HG03378 (cell line): Measurements from ENCODE around the gene FEV.

Experiments
- ATAC-seq: cut with Tn5 transposase; IDR thresholded peaks from one replicate; pipeline ENCODE4 v1.9.1; 2021; ENCODE audit warnings: mild to moderate bottlenecking, moderate library complexity; ENCODE audit not compliant: unreplicated experiment

Gene FEV

GRCh38 chr2:218993345-218994315 is 8.6 kb upstream of the FEV start, which contains the start of gene CRYBA2:
TSS of gene CRYBA2 (minus strand) at chr2:218993422. CDS start at chr2:218993176, 246 bp downstream.
- ATAC-seq, result no peak

- no peak for ATAC-seq
Observed at GRCh38 chr2:218992703-218993344, 7.8 kb upstream of the FEV start.

DNA sequence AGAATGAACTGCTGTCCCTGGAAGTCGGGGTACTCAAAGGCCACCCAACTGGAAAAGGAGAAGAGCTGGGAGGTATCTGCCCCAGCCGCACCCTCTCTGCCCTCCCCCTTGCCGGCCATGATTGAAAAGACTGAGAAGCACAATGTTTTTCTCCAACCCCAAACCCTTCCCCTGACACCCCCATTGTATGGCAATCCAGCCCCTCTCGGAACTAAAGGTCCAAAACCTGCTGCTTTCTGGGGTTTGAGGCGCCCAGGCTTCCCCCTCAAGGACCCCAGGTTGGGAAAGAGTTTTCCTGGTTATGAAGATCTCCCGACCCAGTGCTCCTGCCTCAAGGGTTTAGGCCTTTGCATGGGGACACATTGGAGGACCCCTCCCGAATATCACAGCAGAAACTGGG is 7.2 kb upstream of the FEV start:
- no peak for ATAC-seq

DNA sequence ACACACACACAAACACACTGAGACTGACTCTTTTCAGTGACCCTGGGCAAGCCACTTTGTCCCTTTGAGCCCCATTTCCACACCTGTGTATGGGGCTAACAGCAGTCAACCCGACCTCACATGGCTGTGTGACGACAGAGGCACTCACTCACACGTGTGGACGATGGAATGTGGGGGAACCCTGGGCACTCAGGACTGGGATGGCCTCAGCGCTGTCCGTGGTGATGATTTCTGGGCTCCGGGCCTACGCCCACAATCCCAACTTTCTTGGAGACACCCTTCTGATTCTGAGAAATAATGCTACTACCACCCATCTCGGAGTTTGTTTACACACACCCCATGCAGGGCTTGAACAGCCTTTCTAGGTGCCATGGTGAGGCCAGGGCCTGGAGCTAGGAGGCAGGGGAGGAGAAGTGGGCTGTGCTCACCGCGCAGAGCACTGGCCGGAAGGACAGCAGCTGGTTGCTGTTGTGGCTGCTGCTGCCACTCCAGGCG is 6.7 kb upstream of the FEV start:
- ATAC-seq, result no peak

DNA sequence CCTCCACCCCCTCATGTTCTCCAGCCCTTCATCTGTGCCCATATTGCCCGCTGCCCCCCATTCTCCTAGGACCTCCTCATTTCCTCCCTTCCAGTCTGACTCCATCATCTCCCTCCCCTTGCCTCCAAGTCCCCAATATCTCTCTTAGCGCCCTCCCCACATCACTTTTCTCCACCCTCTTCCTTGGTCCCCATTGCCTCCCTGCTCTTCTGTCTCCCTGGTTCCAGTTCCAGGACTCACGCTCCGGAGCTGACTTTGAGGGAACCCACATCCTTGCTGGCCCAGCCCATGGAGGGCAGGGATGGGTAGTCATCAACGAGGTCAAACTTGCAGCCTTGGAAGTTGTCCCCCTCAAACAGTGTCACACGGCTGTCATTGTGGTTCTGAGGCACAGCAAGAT is 5.6 kb upstream of the FEV start:
- no peak for ATAC-seq

- no peak for ATAC-seq
Observed at GRCh38 chr2:218990052-218990451, 5.1 kb upstream of the FEV start.

DNA sequence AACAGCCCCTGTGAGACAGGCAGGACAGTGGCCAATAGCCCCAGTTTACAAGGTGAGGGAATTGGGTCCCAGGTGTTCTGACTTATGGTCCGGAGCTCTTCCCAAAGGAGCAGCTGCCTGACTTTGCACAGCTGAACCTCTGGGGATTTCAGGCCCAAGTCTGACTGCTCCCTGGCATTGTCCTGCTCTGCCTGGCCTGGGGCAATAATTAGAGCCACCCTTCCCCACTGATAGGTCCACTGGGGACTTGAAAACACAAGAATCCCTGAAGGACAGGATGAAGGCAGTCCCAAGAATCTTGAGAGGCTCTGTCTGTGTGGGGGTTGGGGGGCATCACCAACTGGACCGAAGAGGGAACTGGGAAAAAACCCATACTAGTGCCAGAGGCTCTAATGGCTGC is 3.7 kb upstream of the FEV start:
- ATAC-seq, result no peak

- ATAC-seq, result no peak
Observed at GRCh38 chr2:218988164-218988563, 3.2 kb upstream of the FEV start.

GRCh38 chr2:218986148-218986761 is 1.3 kb upstream of the FEV start:
- no peak for ATAC-seq

DNA sequence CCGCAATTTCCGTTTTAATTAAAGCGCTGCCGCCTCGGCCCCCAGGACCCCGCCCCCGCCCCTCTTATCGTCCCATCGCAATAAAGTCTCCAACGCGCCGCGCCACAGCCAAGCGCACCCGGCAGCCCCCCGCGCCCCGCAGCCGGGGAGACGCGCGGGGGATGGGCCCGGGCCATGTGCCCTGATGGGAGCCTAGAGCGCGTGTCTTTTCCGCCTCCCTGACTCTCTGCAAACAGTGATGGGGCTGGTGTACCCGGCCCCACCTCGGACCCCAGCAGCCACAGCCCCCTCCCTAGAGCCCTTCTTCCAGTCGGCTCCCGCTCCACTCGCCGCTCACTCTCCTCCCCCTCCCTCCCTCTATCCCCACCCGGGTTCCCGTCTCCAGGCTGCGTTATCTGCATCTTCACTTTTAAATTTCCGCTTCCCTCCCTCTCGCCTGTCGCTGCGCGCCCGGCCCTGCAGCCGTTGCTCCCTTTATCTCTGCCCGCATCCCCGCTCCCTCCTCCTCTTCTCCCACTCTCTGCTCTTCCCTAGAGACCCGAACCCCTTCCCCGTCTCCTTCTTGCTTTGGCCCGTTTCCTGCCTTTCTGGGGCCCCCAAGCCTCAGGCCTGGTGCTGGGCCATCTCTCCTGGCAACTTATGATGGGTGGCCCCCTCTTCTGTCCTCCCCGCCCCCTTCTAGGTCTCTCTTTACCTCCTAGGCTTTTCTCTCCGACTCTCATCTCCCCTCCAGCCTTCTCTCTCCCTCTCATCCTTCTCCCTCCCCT is 524 bp upstream of the FEV start:
- ATAC-seq, result no peak

GRCh38 chr2:218984239-218985020 is 554 bp downstream of the FEV start:
- no peak for ATAC-seq

DNA sequence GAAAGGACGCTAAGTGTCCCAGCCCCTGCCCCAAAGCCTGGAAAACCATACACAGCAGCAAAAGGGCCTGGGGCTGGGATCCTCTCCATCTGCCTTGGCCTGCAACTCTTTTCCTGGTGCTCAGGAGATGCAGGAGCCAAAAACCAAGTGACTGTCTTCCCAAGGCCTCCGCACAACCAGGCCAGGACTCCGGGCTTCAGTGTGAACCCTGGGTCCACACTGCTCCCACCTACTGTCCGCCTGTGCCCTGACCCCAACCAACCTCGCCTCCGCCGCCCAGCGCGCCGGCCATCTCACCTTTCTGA is 1.1 kb downstream of the FEV start:
- no peak for ATAC-seq

DNA sequence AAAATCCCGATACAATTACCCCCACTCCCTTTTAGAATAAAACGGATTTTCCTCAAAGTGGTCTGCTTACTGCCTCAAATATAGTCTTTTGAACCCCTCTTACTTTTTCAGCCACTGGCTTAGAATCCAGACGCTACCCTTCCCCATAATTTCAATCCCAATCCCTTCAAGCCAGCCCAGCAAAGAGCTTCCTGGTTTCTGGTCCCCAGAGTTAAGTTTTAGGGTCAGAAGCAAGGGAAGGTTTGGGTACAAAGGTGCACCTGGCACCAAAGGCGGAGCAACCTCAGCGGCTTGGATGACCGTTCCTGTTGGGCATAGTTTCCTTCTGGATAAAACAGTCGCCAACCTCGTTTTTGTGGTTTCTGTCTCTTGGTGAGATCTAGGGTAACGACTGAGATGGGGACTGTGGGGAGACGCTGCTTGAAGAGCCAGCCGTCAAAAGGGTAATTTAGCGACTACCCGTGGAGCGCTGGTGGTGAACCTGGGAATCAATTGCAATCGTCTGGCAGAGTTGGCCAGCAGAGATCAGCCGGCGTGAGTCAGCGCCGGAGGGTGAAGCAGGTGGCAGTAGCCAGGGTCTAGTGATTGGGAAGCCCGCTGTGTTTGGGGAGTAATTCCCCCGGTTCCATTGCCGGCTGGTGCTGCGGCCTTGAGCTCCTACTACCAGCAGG is 1.6 kb downstream of the FEV start:
- ATAC-seq, result no peak

- ATAC-seq, result no peak
Observed at GRCh38 chr2:218982586-218983262, 2.3 kb downstream of the FEV start.

- no peak for ATAC-seq
Observed at GRCh38 chr2:218981881-218982585, 3.0 kb downstream of the FEV start.

GRCh38 chr2:218981390-218981880 is 3.5 kb downstream of the FEV start:
- ATAC-seq, result no peak

DNA sequence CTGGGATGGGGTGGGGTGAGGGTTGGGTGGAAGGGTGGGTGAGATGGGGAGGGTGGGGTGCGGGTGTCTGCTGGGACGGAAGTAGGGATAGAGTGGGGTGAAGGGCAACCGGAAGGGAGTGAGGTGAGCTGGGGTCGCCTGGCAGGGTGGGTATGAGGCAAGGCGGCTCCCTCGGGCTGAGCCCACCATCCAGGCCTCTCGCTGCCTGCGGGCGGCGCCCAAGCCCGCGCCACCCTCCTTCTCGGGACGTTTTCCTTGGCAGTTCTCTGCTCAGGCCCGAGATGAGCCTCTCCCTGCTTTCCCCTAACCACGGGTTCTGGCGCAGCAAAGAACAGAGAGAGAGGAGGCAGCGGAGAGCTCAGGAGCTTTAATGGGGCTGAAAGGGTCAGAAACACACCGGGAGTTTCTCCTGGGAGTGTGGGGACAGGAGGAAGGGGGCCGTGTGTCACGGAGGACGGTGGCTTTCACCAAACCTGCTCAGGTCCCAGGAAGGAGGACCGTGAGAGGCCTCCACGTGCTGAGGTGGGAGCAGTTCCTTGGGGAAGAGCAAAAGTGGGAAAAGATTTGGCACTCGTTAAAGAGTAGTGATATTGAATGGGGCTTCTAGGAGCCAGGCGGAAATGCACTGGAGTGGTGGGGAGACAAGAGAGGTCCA is 4.1 kb downstream of the FEV start:
- ATAC-seq, result no peak
